Subcutaneous adipose tissue (tissue), 4 donors: ENCODE data around the gene TMEM108. TPM values are rescaled to one million over a fixed set of nuclear protein-coding genes. Genes with fewer than 3 reads are reported as not detected.

Source experiments
- total RNA-seq, 4 donors: library from RNA; depleted of rRNA; stranded (reverse); fragments of >200 nt; gene quantifications; one replicate each; pipeline ENCODE4 v1.1.0, GENCODE V29; 2016
- TF ChIP-seq, protein P1 (sequence below): fragments of 450-650 bp; IDR thresholded peaks from one replicate; pipeline ENCODE4 v1.5.1; 2016; ENCODE audit warnings: low read depth, mild to moderate bottlenecking, control low read depth, antibody characterized with exemption, moderate library complexity

TMEM108 gene
- total RNA-seq, 4 donors from 2014 or later: 0.66 to 1.0 (median 0.75) TPM; not detected in 1

DNA sequence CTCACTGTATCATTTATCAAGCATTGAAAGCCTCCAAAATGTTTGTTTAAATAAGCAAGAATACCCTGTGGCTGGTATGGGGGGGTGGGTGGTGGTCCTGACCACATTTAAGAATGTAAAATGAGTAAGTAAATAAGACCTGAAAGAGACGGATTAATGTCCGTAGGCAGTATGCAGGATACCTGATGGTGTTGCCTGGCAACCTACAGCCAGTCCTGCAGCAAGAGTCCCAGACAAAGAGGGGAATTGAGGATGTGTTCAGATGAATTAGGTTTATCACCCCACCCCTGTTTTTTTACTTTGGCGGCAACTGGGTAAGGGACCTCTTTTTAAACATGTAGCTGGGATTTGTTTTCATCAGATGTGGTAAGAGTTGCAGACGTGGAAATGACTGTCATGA lies 261.9 kb downstream of the TMEM108 start:
- TF ChIP-seq, protein P1, sequence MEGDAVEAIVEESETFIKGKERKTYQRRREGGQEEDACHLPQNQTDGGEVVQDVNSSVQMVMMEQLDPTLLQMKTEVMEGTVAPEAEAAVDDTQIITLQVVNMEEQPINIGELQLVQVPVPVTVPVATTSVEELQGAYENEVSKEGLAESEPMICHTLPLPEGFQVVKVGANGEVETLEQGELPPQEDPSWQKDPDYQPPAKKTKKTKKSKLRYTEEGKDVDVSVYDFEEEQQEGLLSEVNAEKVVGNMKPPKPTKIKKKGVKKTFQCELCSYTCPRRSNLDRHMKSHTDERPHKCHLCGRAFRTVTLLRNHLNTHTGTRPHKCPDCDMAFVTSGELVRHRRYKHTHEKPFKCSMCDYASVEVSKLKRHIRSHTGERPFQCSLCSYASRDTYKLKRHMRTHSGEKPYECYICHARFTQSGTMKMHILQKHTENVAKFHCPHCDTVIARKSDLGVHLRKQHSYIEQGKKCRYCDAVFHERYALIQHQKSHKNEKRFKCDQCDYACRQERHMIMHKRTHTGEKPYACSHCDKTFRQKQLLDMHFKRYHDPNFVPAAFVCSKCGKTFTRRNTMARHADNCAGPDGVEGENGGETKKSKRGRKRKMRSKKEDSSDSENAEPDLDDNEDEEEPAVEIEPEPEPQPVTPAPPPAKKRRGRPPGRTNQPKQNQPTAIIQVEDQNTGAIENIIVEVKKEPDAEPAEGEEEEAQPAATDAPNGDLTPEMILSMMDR: no peak

DNA sequence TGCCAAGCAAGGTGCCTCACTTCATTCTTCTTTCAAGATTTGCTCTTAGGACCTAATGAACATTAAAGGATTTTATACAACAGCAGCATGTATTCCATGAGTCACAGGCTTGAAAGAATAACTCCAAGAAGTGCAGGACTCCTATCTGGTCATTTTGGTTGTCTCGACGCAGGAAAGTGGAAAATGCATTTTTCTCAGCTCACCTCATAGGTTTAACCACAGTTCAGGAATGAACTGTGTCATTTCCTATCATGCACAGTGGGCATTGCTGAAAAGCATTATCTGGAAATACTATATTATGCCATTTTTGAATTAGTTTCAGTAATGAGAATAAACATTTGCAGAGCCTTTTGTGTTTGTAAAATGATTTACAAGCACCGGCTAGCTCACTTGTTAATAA lies 263.0 kb downstream of the TMEM108 start:
- TF ChIP-seq, protein P1: no peak

DNA sequence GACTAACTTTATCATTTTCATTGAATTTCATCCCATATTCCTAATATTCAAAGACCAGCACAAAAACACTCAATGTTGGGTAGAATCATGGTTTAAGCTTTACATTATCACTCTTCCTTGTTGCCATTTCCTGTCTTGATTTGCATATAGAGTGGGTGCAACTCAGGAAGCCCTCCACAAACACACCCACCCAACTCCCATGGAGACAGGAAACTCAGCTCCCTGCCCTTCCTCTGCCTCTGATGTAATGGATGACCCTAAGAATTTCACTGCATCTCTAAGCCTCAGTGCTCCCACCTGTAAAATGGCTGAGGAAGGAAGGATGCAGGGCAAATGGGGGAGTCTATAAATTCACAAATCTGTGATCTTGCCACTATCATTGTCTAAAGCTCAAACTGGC lies 263.5 kb downstream of the TMEM108 start:
- TF ChIP-seq, protein P1: no peak

DNA sequence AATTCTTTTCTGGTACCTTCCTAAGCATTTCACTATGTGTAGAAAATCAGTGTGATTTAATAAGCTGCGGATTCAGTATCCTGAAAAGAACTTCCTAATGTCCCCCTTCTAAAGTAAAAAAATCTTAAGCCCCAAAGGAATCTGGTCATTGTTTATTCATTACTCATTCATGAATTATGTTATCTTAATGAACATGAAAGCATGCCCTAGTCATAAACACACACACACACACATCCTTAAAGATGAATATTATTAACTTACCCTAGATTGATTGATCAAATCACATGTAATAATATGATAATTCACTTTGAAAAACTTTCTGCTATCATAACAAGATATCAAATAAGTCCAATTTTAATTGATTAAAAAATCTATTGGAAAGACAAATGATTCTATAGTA lies 265.2 kb downstream of the TMEM108 start:
- TF ChIP-seq, protein P1: no peak

DNA sequence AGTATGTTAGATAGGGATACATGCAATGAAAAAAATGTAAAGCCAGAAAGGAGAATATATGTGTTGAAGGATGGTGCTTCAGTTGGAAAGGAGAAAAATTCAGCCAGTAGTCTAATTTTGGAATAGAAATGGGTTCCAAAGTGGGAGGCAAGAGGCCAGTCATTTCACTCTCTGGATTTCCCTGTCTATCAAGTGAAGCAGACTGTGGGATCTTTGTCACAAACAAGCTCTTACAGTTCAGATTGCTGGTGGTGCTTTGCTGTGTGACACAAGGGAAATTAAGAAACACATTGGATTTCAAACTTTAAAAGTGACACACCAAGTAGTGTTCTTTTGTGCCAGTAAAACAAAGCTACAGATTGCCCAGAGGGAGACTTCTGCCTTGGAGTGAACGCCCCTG lies 279.7 kb downstream of the TMEM108 start:
- TF ChIP-seq, protein P1: no peak

DNA sequence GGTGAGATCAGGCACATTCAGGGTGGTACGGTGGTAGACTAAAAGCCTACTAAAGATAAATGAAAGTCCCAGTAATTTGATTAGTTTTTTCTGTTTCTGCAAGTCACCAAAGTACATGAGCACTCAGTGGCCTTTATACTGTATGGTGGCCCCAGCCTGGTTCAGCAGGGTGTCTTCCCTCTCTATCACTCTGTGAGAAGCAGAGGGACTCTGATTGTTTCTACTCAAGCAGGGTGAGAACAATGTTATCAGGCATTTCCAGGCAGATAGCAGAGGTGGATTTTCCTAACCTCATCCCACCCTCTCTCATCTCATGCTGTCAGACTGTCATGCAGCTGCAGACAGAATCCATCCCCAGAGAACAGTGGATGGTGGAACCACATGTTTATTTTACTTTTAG lies 290.2 kb downstream of the TMEM108 start:
- TF ChIP-seq, protein P1: no peak

DNA sequence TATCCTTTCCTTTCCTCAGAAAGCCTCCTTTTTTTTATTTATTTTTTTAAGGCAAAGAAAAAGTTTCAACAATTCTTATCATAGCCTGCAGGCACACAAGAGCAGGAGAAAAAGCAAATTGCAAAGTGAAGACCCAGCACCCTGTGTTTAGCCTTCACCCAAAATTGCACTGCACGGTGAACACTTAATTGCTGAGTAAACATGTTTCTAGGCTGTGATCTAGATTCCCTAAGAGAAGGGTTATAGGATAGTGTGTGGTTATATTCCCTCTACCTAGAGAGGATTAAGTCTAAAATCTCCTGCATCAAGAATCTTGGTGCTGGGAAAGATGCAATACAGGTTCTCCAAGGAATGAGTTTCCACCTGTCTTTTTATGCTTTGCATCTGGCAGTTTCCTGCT lies 291.4 kb downstream of the TMEM108 start:
- TF ChIP-seq, protein P1: no peak
